Stimulated activated CD4-positive, alpha-beta T cell treated with anti-CD3 and anti-CD28 coated beads, Interleukin-1b, Interleukin-23, amount 100 ng/mL, for 48 hours (primary cell): ENCODE measurements around the gene VIP.
"Not testable (repeated sequence)": the region's sequence is repeated elsewhere in the genome, so short reads cannot be mapped to it uniquely, and the experiment has no call there.

Experiments used
- DNase-seq: peaks from one replicate; pipeline ENCODE4 v3.0.0-alpha.2; 2020

Gene VIP

GRCh38 chr6:152750694-152751093, at the start of gene VIP:
TSS of gene VIP (plus strand) at chr6:152750797. CDS start at chr6:152752178, 1,381 bp downstream.
- no peak for DNase-seq

DNA sequence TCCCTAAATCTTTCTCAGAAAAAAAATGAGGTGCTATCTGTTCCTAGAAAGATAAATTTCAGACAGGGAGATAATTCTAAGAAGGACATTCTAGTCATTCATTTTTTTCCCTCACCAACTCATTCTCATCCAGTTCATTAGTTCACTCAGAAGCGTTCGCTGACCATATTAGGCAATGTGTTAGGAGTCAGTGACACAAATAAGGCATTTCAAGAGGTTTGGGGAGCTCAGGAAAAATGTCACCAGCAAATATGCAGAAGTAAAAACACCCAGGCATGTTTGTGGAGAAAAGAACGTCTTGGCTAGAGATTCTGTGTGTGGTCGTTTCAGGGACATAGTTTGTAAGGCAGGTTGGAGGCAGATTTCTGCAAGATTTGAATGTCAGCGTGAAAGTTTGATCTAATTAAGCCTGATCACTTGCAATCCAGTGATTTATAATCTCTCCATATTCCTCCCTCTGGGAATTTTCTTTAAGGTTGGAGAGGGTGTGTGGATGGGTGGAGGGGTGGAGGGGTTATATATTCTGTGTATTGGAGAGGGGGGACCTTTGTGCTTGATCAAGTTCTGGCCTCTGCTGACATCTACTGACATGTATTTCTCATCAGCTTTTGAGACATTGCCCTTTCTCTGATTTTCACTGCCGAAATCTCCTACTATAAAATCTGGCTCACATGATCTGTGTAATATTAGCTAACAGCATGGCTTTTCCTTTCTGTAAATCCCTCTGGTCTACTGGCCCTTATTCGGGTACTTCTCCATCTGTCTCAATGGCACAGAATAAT, 49.3 kb upstream of the VIP start:
- DNase-seq, result no peak

DNA sequence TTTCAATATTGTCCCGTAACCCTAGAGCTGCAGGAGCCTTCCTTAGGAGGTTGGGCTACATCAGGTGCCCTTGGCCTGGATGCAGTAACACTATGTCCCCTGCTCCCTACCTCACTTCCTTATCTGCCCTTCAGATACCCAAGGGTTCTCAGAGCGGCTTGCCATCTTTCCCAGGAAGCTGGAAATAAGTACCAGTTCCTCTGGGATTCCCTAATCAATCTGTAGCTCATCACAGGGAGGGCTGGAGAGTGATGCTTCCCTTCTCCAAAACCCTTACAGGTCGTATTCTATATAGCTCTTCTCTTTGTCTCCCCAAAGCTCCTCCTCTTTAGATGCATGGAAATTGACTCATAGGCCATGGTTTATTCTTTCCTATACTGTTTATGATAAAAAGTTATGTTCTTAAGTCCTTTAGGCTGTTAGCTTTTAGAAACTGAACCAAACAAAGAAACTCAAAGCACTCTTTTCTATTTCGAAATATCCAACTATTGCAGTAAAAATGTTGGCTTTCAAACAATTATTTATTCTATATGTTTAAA, 48.7 kb upstream of the VIP start:
- no peak for DNase-seq

- not testable (repeated sequence) for DNase-seq
Observed at GRCh38 chr6:152703750-152704149, 46.8 kb upstream of the VIP start.

DNA sequence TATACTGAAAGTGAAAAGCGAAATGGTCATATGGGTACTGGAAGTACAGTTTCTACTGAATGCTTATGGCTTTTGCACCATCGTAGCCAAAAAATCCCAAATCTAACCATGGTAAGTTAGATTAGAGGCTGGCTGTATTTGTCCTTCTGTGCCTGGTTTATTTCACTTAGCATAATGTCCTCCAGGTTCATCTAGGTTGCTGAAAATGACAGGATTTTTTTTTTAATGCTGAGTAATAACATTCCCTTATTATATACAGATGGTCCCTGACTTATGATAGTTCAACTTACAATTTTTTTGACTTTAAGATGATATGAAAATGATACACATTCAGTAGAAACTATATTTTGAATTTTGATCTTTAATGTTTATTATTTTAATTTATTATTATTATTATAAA, 45.3 kb upstream of the VIP start:
- no peak for DNase-seq

DNA sequence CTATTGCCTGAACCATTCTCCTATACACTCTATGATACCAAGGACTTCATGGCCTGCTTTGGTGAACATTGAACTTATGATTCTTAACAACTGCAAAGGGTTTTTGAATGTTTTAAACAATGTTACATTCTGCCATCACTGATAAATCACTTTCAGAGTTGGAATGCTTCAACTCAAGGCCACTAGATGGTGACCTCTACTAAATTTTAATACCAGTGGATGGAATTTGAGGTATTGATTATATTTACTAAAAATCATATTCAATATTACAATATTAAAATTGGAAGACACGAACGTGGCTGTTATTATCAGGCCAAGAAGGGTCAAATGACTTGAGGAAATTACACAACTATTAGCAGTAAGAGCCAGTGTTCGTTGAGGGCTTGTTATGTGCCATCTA, 34.3 kb upstream of the VIP start:
- DNase-seq, result no peak

- no peak for DNase-seq
Observed at GRCh38 chr6:152720974-152721373, 29.6 kb upstream of the VIP start.

DNA sequence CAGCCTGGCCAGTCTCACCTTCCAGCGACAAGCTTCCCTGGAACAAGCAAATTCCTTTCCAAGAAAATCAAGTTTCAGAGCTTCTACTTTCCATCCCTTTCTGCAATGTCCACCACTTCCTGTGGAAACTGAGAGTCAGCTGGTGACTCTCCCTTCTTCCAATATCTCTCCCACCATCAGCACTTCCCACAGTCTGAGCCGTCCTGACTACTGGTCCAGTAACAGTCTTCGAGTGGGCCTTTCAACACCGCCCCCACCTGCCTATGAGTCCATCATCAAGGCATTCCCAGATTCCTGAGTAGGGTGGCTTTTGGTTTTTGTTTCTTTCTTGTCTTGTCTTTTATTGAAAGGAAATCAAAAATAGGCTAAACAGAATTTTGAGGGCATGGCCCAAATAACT, 28.6 kb upstream of the VIP start:
- DNase-seq, result no peak

- DNase-seq, result no peak
Observed at GRCh38 chr6:152723398-152723797, 27.2 kb upstream of the VIP start.

GRCh38 chr6:152726313-152726712, 24.3 kb upstream of the VIP start:
- no peak for DNase-seq

- DNase-seq, result no peak
Observed at GRCh38 chr6:152727507-152727906, 23.1 kb upstream of the VIP start.

- DNase-seq, result no peak
Observed at GRCh38 chr6:152734630-152735029, 16.0 kb upstream of the VIP start.

DNA sequence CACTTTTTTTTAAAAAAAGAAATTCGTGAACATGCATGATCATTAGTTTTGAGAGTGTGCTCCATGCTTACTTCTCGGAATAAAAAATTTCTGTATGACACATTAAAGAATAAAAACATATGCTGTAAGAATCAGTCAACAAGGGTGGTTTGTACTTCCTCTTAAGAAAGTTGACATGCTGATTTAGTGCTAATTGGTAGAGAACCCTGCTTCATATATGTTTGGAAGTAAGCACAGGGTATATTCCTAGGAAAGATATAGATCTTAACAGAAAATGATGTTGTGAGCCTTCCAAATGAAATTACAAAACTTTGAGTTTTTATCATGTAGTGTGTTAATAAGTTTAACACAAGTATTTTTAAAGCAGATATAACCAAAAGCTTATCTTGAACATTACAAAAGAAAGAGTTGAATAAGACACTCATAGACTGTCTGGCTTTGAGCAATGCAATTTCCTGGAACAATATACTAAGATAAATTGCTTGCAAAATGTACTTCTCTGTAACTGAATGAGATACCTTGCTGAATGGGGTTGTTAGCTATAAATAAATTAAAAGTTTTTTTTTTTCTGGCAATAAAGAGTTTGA, 13.8 kb upstream of the VIP start:
- DNase-seq, result no peak

- no peak for DNase-seq
Observed at GRCh38 chr6:152745509-152746171, 5.0 kb upstream of the VIP start.

DNA sequence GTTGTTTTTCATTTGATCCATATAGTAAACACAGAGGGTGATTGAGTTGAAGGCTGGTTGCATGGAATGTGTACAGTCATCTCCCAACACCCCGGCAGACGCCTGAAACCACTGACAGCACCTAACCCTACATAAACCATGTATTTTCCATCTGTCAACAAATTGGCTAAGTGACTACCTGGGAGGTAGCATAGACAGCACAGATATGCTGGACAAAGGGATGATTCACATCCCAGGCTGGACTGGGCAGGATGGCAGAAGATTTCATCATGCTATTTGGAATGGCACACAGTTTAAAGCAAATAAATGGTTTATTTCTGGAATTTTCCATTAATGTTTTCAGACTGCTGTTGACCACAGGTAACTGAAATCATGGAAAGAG, 4.4 kb upstream of the VIP start:
- DNase-seq, result no peak

GRCh38 chr6:152748843-152749242, 1.8 kb upstream of the VIP start:
- no peak for DNase-seq

- no peak for DNase-seq
Observed at GRCh38 chr6:152749336-152749735, 1.3 kb upstream of the VIP start.

GRCh38 chr6:152765331-152765730, 14.7 kb downstream of the VIP start:
- DNase-seq, result no peak

- DNase-seq, result no peak
Observed at GRCh38 chr6:152769159-152769558, 18.6 kb downstream of the VIP start.

DNA sequence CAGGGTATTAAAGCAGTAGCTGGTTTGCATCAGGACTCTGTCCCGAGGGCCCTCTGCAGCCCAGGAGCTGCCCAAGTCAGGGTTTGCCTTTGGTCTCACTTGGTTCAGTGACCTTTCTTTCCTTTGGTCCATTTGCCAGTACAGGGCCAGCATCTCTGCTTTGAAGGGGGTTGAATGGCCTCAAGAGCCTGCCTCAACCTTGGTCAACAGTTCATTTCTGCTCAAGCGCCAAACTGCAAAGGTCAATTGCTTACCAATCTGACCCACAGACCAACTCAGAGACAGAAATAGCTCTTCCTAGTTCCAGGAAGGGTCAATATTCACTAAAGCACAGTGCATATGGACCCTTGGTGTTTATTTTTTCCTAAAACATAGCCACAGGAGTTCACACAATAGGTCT, 19.4 kb downstream of the VIP start:
- DNase-seq, result no peak

GRCh38 chr6:152771061-152771687, 20.6 kb downstream of the VIP start:
- DNase-seq, result no peak

DNA sequence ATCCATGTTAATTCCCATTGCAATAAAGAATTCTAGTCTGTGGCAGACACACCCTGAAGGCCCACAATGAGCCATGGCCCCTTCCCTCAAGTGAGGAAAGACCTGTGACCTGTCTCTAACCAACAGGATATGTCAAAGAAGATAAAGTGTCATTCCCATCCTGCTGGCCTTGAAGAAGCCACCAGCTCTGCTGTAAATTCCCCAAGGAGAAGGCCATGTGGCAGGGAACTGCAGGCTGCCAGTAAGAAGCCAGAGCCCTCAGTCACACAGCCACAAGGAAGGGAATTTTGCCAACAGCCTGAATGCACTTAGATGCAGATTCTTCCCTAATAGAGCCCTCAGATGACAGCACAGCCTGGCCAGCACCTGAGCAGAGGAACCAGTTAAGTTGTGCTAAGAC, 24.8 kb downstream of the VIP start:
- no peak for DNase-seq

GRCh38 chr6:152776833-152777232, 26.2 kb downstream of the VIP start:
- no peak for DNase-seq
